SK-N-MC (cell line): ENCODE measurements around the gene SOSTDC1.
A peak's percentile ranks its signal among the peaks of the same experiment; 100 is the strongest.
"Not testable (repeated sequence)": the region's sequence is repeated elsewhere in the genome, so short reads cannot be mapped to it uniquely, and the experiment has no call there.

ENCODE experiments used
- DNase-seq: peaks from one replicate; pipeline ENCODE4 v3.0.0-alpha.2; 2011; ENCODE audit warnings: low read depth, low spot score
- H3K27ac ChIP-seq: fragments of 200-600 bp; sonication (generic); 2 replicates; pipeline ENCODE4 v1.5.1; 2016; ENCODE audit warnings: mixed run types
- H3K36me3 ChIP-seq: fragments of 200-600 bp; sonication (generic); 2 replicates; pipeline ENCODE4 v1.6.1; 2017; ENCODE audit warnings: antibody characterized with exemption, low read length, mixed read lengths; ENCODE audit not compliant: insufficient read depth
- H3K4me3 ChIP-seq: fragments of 200-600 bp; sonication (generic); 2 replicates; pipeline ENCODE4 v1.5.1; 2016
- H3K9ac ChIP-seq: fragments of 200-600 bp; sonication (generic); 2 replicates; pipeline ENCODE4 v1.8.0; 2017; ENCODE audit warnings: mixed run types, mixed read lengths; ENCODE audit not compliant: insufficient read length
- H3K9me3 ChIP-seq: fragments of 200-600 bp; sonication (generic); 2 replicates; pipeline ENCODE4 v1.6.1; 2017; ENCODE audit warnings: low read depth, mild to moderate bottlenecking, antibody characterized with exemption, low read length, moderate library complexity, mixed read lengths
- EZH2 ChIP-seq: fragments of 200-600 bp; sonication (generic); IDR thresholded peaks from one replicate; pipeline ENCODE4 v1.6.1; 2017; ENCODE audit warnings: antibody characterized with exemption
- FOXP2 ChIP-seq: optimal IDR thresholded peaks from 2 replicates; pipeline ENCODE3; 2011; ENCODE audit warnings: mild to moderate bottlenecking, moderate library complexity; ENCODE audit not compliant: insufficient read depth; ENCODE audit errors: extremely low read length, control extremely low read depth
- POLR2AphosphoS5 ChIP-seq: IDR thresholded peaks from 2 replicates; pipeline ENCODE4 v1.6.1; 2012; ENCODE audit warnings: mild to moderate bottlenecking, low read depth, low read length, borderline replicate concordance

Gene SOSTDC1

DNA sequence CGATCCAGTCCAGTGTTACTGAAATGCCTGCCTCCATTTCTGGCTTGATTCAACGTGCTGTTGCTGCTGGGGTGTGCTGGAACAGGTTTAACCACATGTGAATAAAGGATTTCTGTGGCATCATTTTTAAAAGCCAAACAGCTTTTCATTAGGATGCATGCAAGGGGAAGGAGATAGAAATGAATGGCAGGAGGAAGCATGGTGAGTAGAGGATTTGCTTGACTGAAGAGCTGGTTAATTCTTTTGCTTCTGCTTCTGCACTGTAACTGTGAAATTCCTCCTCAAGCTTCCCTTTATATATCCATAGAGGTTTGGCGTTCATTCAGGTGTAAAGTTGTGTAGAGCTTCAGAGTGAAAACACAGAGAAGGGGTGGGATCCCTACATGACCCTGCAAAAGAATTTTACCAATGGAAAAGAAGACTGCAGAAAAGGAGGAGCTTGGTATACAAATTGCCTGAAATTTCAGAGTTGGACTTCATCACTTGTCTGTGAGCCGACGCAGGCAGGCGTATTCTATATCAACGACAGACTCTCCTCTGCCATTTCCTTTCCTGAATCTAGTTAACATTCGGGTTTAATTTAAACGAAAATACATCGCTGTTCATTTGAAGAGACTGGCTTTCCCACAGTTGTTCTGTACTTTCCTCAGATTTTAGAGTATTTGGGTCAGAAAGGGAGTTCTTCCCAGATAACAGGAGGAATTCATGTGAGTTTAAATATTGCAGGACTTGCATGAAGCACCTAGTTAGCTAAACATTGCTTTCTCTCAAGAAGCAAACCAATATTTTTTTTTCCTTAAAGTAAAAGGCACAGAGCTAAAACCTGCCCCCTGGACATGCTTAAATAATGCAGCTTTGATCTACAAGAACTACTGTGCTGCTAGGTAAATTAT lies at the start of gene SOSTDC1:
Gene SOSTDC1 (minus strand): TSS at position 270 of the 893 bp plus-strand sequence. CDS start 70 bp downstream, at position 200.
- TF ChIP-seq FOXP2 (no peak), POLR2AphosphoS5 (peak; percentile 51), EZH2 (no peak)
- DNase-seq: no peak
- Histone ChIP-seq H3K9ac (peak within 1 kb of the TSS; percentile 73), H3K4me3 (peak within 1 kb of the TSS; percentile 77), H3K27ac (peak within 1 kb of the TSS; percentile 77), H3K36me3 (peaks cover 9% of the 10 kb centered on the region; the same call in 1 of the 2 replicates), H3K9me3 (no peaks in the 10 kb centered on the region)

GRCh38 chr7:16514729-16515128 lies 49.2 kb upstream of the SOSTDC1 start:
- H3K4me3 ChIP-seq: no peak overlapping the region
- TF ChIP-seq POLR2AphosphoS5: no peak
- TF ChIP-seq EZH2: no peak
- TF ChIP-seq FOXP2: no peak
- H3K9ac ChIP-seq: no peak overlapping the region
- no peaks in the 10 kb centered on the region for H3K36me3 ChIP-seq
- no peaks in the 10 kb centered on the region for H3K9me3 ChIP-seq
- no peak overlapping the region for H3K27ac ChIP-seq
- DNase-seq: no peak

GRCh38 chr7:16514271-16514670 lies 48.7 kb upstream of the SOSTDC1 start:
- TF ChIP-seq EZH2 (no peak), FOXP2 (no peak), POLR2AphosphoS5 (no peak)
- H3K36me3 ChIP-seq: no peaks in the 10 kb centered on the region
- no peak overlapping the region for H3K27ac ChIP-seq
- no peaks in the 10 kb centered on the region for H3K9me3 ChIP-seq
- DNase-seq: peak; percentile 30
- peak overlapping the region; percentile 4; the same call in 1 of the 2 replicates for H3K4me3 ChIP-seq
- no peak overlapping the region for H3K9ac ChIP-seq

GRCh38 chr7:16512097-16512496 lies 46.6 kb upstream of the SOSTDC1 start:
- Histone ChIP-seq H3K9ac (no peak overlapping the region), H3K4me3 (no peak overlapping the region), H3K9me3 (no peaks in the 10 kb centered on the region), H3K27ac (no peak overlapping the region), H3K36me3 (no peaks in the 10 kb centered on the region)
- TF ChIP-seq EZH2: no peak
- no peak for TF ChIP-seq FOXP2
- TF ChIP-seq POLR2AphosphoS5: no peak
- no peak for DNase-seq

GRCh38 chr7:16511314-16511713 lies 45.8 kb upstream of the SOSTDC1 start:
- no peak for TF ChIP-seq POLR2AphosphoS5
- TF ChIP-seq EZH2: no peak
- H3K36me3 ChIP-seq: no peaks in the 10 kb centered on the region
- H3K9ac ChIP-seq: no peak overlapping the region
- no peaks in the 10 kb centered on the region for H3K9me3 ChIP-seq
- DNase-seq: no peak
- no peak overlapping the region for H3K27ac ChIP-seq
- H3K4me3 ChIP-seq: no peak overlapping the region

DNA sequence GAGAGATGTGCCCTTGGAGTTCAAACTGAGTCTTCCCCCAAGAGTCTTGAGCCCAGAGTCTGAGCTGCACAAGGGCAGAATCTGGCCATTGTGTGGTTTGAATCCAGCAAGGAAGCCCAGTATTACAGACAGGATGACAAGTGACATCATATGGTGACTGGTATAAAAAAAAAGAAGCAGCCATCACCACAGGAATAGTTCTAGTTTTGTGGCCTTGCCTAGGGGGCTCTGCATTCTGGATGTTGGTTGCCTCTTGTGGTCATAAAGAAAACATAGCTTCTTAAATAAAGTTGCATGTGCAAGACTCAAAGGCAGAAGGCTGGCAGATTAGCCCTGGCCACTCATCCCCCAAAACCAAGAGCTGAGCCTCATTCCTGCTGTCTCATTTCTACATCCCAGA lies 44.3 kb upstream of the SOSTDC1 start:
- no peak for DNase-seq
- no peak overlapping the region for H3K27ac ChIP-seq
- H3K36me3 ChIP-seq: no peaks in the 10 kb centered on the region
- TF ChIP-seq POLR2AphosphoS5 (no peak), EZH2 (no peak), FOXP2 (no peak)
- H3K9ac ChIP-seq: no peak overlapping the region
- H3K9me3 ChIP-seq: no peaks in the 10 kb centered on the region
- H3K4me3 ChIP-seq: no peak overlapping the region

DNA sequence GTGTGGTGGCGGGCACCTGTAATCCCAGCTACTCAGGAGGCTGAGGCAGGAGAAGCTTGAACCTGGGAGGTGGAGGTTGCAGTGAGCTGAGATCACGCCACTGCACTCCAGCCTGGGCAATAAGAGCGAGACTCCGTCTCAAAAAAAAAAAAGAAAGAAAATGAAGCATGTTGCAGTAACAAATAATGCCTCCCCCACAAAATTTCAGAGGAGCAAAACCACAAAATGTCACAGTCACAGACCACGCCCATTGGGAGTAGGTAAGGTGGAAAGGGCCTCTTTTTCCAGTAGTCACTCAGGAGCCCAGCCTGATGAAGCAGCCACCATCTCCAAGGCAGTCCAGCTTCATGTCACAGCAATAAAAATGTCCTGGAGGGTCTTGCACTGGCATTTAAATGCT lies 40.9 kb upstream of the SOSTDC1 start:
- H3K9me3 ChIP-seq, H3K36me3 ChIP-seq, H3K9ac ChIP-seq, H3K27ac ChIP-seq, H3K4me3 ChIP-seq, DNase-seq: not testable (repeated sequence)

DNA sequence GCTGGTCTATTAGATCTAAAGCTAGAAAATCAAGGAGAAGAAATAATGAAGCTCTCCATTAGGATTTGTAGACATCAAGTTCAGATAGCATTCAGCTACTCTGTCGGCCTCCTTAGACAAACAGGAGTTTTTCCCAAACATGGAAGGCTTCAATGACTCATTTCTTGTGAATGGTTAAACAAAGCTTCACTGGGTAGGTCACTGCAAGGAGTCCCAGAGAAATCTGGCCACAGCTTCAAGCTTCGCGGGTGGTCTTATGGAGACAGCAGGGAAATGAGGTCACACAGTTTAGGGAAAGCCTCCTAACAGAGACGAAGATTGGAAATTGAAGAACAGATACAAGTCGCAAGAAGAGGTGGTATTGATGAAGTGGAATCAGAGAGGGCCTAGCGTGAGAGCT lies 38.5 kb upstream of the SOSTDC1 start:
- DNase-seq: no peak
- no peak overlapping the region for H3K9ac ChIP-seq
- no peak overlapping the region for H3K4me3 ChIP-seq
- H3K36me3 ChIP-seq: no peaks in the 10 kb centered on the region
- no peaks in the 10 kb centered on the region for H3K9me3 ChIP-seq
- no peak for TF ChIP-seq FOXP2
- no peak for TF ChIP-seq EZH2
- no peak for TF ChIP-seq POLR2AphosphoS5
- no peak overlapping the region for H3K27ac ChIP-seq

- H3K9me3 ChIP-seq: no peaks in the 10 kb centered on the region
- TF ChIP-seq EZH2 (no peak), FOXP2 (no peak), POLR2AphosphoS5 (no peak)
- no peak overlapping the region for H3K4me3 ChIP-seq
- no peaks in the 10 kb centered on the region for H3K36me3 ChIP-seq
- no peak overlapping the region for H3K9ac ChIP-seq
- no peak overlapping the region for H3K27ac ChIP-seq
- DNase-seq: no peak
Observed at GRCh38 chr7:16502303-16502702, 36.8 kb upstream of the SOSTDC1 start.
